ENCODE measurements around the gene MARCO.
"Not testable (repeated sequence)": the region's sequence is repeated elsewhere in the genome, so short reads cannot be mapped to it uniquely, and the experiment has no call there.

Gene MARCO

GRCh38 chr2:119019521-119019920, 77.5 kb downstream of the MARCO start:
- Histone ChIP-seq H3K4me3 (ENCODE audit: low read length in 2 of 2) (no peak overlapping the region), H3K36me3 (ENCODE audit: control insufficient read depth in 2 of 2, insufficient read depth in 2 of 2, low read length in 2 of 2) (no peaks in the 10 kb centered on the region), H3K4me1 (ENCODE audit: control insufficient read depth, insufficient read depth, low read length) (no peaks in the 10 kb centered on the region), H3K9ac (ENCODE audit: low read length in 2 of 2) (no peak overlapping the region), H3K27ac (ENCODE audit: low read length) (no peak overlapping the region), H3K9me3 (ENCODE audit: control insufficient read depth in 2 of 2, low read length in 2 of 2) (no peaks in the 10 kb centered on the region), H3K27me3 (ENCODE audit: control insufficient read depth in 1 of 2, insufficient read depth in 2 of 2, low read length in 2 of 2) (peaks cover 0 to 21% of the 10 kb centered on the region in 2 donors)

- Histone ChIP-seq H3K9me3 (ENCODE audit: control insufficient read depth in 2 of 2, low read length in 2 of 2) (no peaks in the 10 kb centered on the region), H3K9ac (ENCODE audit: low read length in 2 of 2) (no peak overlapping the region), H3K36me3 (ENCODE audit: control insufficient read depth in 2 of 2, insufficient read depth in 2 of 2, low read length in 2 of 2) (no peaks in the 10 kb centered on the region), H3K4me1 (ENCODE audit: control insufficient read depth, insufficient read depth, low read length) (no peaks in the 10 kb centered on the region), H3K27me3 (ENCODE audit: control insufficient read depth in 1 of 2, insufficient read depth in 2 of 2, low read length in 2 of 2) (peaks cover 0 to 15% of the 10 kb centered on the region in 2 donors), H3K4me3 (ENCODE audit: low read length in 2 of 2) (no peak overlapping the region), H3K27ac (ENCODE audit: low read length) (no peak overlapping the region)
Observed at GRCh38 chr2:119022678-119023077, 80.7 kb downstream of the MARCO start.

GRCh38 chr2:119023534-119023933, 81.5 kb downstream of the MARCO start:
- Histone ChIP-seq H3K4me1 (ENCODE audit: control insufficient read depth, insufficient read depth, low read length) (no peaks in the 10 kb centered on the region), H3K9ac (ENCODE audit: low read length in 2 of 2) (no peak overlapping the region), H3K27ac (ENCODE audit: low read length) (no peak overlapping the region), H3K27me3 (ENCODE audit: control insufficient read depth in 1 of 2, insufficient read depth in 2 of 2, low read length in 2 of 2) (peaks cover 0 to 19% of the 10 kb centered on the region in 2 donors), H3K36me3 (ENCODE audit: control insufficient read depth in 2 of 2, insufficient read depth in 2 of 2, low read length in 2 of 2) (no peaks in the 10 kb centered on the region), H3K9me3 (ENCODE audit: control insufficient read depth in 2 of 2, low read length in 2 of 2) (no peaks in the 10 kb centered on the region), H3K4me3 (ENCODE audit: low read length in 2 of 2) (no peak overlapping the region)

- H3K36me3 ChIP-seq (ENCODE audit: control insufficient read depth in 2 of 2, insufficient read depth in 2 of 2, low read length in 2 of 2), result no peaks in the 10 kb centered on the region
- no peak overlapping the region for H3K4me3 ChIP-seq (ENCODE audit: low read length in 2 of 2)
- peaks cover 0 to 20% of the 10 kb centered on the region in 2 donors for H3K27me3 ChIP-seq (ENCODE audit: control insufficient read depth in 1 of 2, insufficient read depth in 2 of 2, low read length in 2 of 2)
- H3K9ac ChIP-seq (ENCODE audit: low read length in 2 of 2), result no peak overlapping the region
- H3K27ac ChIP-seq (ENCODE audit: low read length), result no peak overlapping the region
- no peaks in the 10 kb centered on the region for H3K9me3 ChIP-seq (ENCODE audit: control insufficient read depth in 2 of 2, low read length in 2 of 2)
- no peaks in the 10 kb centered on the region for H3K4me1 ChIP-seq (ENCODE audit: control insufficient read depth, insufficient read depth, low read length)
Observed at GRCh38 chr2:119024152-119024551, 82.2 kb downstream of the MARCO start.

GRCh38 chr2:119024568-119024967, 82.6 kb downstream of the MARCO start:
- Histone ChIP-seq H3K27ac (ENCODE audit: low read length) (no peak overlapping the region), H3K36me3 (ENCODE audit: control insufficient read depth in 2 of 2, insufficient read depth in 2 of 2, low read length in 2 of 2) (no peaks in the 10 kb centered on the region), H3K4me3 (ENCODE audit: low read length in 2 of 2) (no peak overlapping the region), H3K9ac (ENCODE audit: low read length in 2 of 2) (no peak overlapping the region), H3K4me1 (ENCODE audit: control insufficient read depth, insufficient read depth, low read length) (no peaks in the 10 kb centered on the region), H3K27me3 (ENCODE audit: control insufficient read depth in 1 of 2, insufficient read depth in 2 of 2, low read length in 2 of 2) (peaks cover 0 to 20% of the 10 kb centered on the region in 2 donors), H3K9me3 (ENCODE audit: control insufficient read depth in 2 of 2, low read length in 2 of 2) (no peaks in the 10 kb centered on the region)

GRCh38 chr2:119025013-119025412, 83.0 kb downstream of the MARCO start:
- H3K36me3 ChIP-seq (ENCODE audit: control insufficient read depth in 2 of 2, insufficient read depth in 2 of 2, low read length in 2 of 2), result no peaks in the 10 kb centered on the region

GRCh38 chr2:119025762-119026351, 83.9 kb downstream of the MARCO start:
- Histone ChIP-seq H3K4me3 (ENCODE audit: low read length in 2 of 2) (no peak overlapping the region), H3K9ac (ENCODE audit: low read length in 2 of 2) (no peak overlapping the region), H3K27me3 (ENCODE audit: control insufficient read depth in 1 of 2, insufficient read depth in 2 of 2, low read length in 2 of 2) (peaks cover 0 to 21% of the 10 kb centered on the region in 2 donors), H3K9me3 (ENCODE audit: control insufficient read depth in 2 of 2, low read length in 2 of 2) (no peaks in the 10 kb centered on the region), H3K27ac (ENCODE audit: low read length) (no peak overlapping the region), H3K4me1 (ENCODE audit: control insufficient read depth, insufficient read depth, low read length) (no peaks in the 10 kb centered on the region), H3K36me3 (ENCODE audit: control insufficient read depth in 2 of 2, insufficient read depth in 2 of 2, low read length in 2 of 2) (no peaks in the 10 kb centered on the region)

More at GRCh38 chr2:119025013-119025412, 83.0 kb downstream of the MARCO start:
- Histone ChIP-seq H3K4me3 (ENCODE audit: low read length in 2 of 2) (no peak overlapping the region), H3K27ac (ENCODE audit: low read length) (no peak overlapping the region), H3K4me1 (ENCODE audit: control insufficient read depth, insufficient read depth, low read length) (no peaks in the 10 kb centered on the region), H3K9me3 (ENCODE audit: control insufficient read depth in 2 of 2, low read length in 2 of 2) (no peaks in the 10 kb centered on the region), H3K27me3 (ENCODE audit: control insufficient read depth in 1 of 2, insufficient read depth in 2 of 2, low read length in 2 of 2) (peaks cover 0 to 21% of the 10 kb centered on the region in 2 donors), H3K9ac (ENCODE audit: low read length in 2 of 2) (no peak overlapping the region)

GRCh38 chr2:119026890-119027289, 84.9 kb downstream of the MARCO start:
- H3K9me3 ChIP-seq (ENCODE audit: control insufficient read depth in 2 of 2, low read length in 2 of 2), result peaks cover 0 to 4% of the 10 kb centered on the region in 2 donors
- H3K4me3 ChIP-seq (ENCODE audit: low read length in 2 of 2), result no peak overlapping the region
- peaks cover 0 to 21% of the 10 kb centered on the region in 2 donors for H3K27me3 ChIP-seq (ENCODE audit: control insufficient read depth in 1 of 2, insufficient read depth in 2 of 2, low read length in 2 of 2)

GRCh38 chr2:119028327-119029174, 86.6 kb downstream of the MARCO start:
- Histone ChIP-seq H3K9ac (ENCODE audit: low read length in 2 of 2) (no peak overlapping the region), H3K27me3 (ENCODE audit: control insufficient read depth in 1 of 2, insufficient read depth in 2 of 2, low read length in 2 of 2) (peaks cover 0 to 19% of the 10 kb centered on the region in 2 donors), H3K4me3 (ENCODE audit: low read length in 2 of 2) (no peak overlapping the region), H3K36me3 (ENCODE audit: control insufficient read depth in 2 of 2, insufficient read depth in 2 of 2, low read length in 2 of 2) (no peaks in the 10 kb centered on the region), H3K27ac (ENCODE audit: low read length) (no peak overlapping the region), H3K4me1 (ENCODE audit: control insufficient read depth, insufficient read depth, low read length) (no peaks in the 10 kb centered on the region), H3K9me3 (ENCODE audit: control insufficient read depth in 2 of 2, low read length in 2 of 2) (peaks cover 0 to 4% of the 10 kb centered on the region in 2 donors)

More at GRCh38 chr2:119026890-119027289, 84.9 kb downstream of the MARCO start:
- Histone ChIP-seq H3K27ac (ENCODE audit: low read length) (no peak overlapping the region), H3K9ac (ENCODE audit: low read length in 2 of 2) (no peak overlapping the region), H3K36me3 (ENCODE audit: control insufficient read depth in 2 of 2, insufficient read depth in 2 of 2, low read length in 2 of 2) (no peaks in the 10 kb centered on the region), H3K4me1 (ENCODE audit: control insufficient read depth, insufficient read depth, low read length) (no peaks in the 10 kb centered on the region)

- no peaks in the 10 kb centered on the region for H3K36me3 ChIP-seq (ENCODE audit: control insufficient read depth in 2 of 2, insufficient read depth in 2 of 2, low read length in 2 of 2)
- H3K27ac ChIP-seq (ENCODE audit: low read length), result no peak overlapping the region
- H3K4me3 ChIP-seq (ENCODE audit: low read length in 2 of 2), result no peak overlapping the region
- H3K9me3 ChIP-seq (ENCODE audit: control insufficient read depth in 2 of 2, low read length in 2 of 2), result peaks cover 0 to 4% of the 10 kb centered on the region in 2 donors
- peaks cover 0 to 14% of the 10 kb centered on the region in 2 donors for H3K27me3 ChIP-seq (ENCODE audit: control insufficient read depth in 1 of 2, insufficient read depth in 2 of 2, low read length in 2 of 2)
- H3K9ac ChIP-seq (ENCODE audit: low read length in 2 of 2), result no peak overlapping the region
- H3K4me1 ChIP-seq (ENCODE audit: control insufficient read depth, insufficient read depth, low read length), result no peaks in the 10 kb centered on the region
Observed at GRCh38 chr2:119029297-119029696, 87.3 kb downstream of the MARCO start.

- H3K9me3 ChIP-seq (ENCODE audit: control insufficient read depth in 2 of 2, low read length in 2 of 2); H3K9ac ChIP-seq (ENCODE audit: low read length in 2 of 2); H3K4me3 ChIP-seq (ENCODE audit: low read length in 2 of 2); H3K36me3 ChIP-seq (ENCODE audit: control insufficient read depth in 2 of 2, insufficient read depth in 2 of 2, low read length in 2 of 2); H3K27ac ChIP-seq (ENCODE audit: low read length); H3K4me1 ChIP-seq (ENCODE audit: control insufficient read depth, insufficient read depth, low read length); H3K27me3 ChIP-seq (ENCODE audit: control insufficient read depth in 1 of 2, insufficient read depth in 2 of 2, low read length in 2 of 2): not testable (repeated sequence)
Observed at GRCh38 chr2:119037922-119038321, 95.9 kb downstream of the MARCO start.

Measured in stomach smooth muscle (tissue), 2 donors.